Measurements from ENCODE around the gene ZBTB44.

DNA sequence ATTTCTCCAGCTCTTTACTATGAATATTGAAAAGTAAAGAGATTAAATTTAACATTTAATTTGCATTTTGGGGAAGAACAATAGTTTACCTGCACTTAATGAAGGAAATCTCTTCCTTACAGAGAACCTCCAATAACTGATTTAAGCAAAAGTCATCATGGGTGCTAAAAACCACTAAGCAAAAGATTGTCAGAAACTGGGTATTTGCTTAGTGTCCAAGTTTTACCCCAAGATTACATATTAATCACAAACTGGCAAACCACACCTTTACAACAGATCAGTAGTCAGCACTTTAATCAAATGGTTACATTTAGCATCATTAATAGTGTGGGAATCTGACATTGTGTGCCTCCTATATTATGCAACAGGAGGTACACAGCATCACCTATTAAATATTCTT, 2.7 kb downstream of the ZBTB44 start:
- TF ChIP-seq EZH2 (IDR thresholded peaks at IDR 0.05), result no peak
- TF ChIP-seq, protein P1, sequence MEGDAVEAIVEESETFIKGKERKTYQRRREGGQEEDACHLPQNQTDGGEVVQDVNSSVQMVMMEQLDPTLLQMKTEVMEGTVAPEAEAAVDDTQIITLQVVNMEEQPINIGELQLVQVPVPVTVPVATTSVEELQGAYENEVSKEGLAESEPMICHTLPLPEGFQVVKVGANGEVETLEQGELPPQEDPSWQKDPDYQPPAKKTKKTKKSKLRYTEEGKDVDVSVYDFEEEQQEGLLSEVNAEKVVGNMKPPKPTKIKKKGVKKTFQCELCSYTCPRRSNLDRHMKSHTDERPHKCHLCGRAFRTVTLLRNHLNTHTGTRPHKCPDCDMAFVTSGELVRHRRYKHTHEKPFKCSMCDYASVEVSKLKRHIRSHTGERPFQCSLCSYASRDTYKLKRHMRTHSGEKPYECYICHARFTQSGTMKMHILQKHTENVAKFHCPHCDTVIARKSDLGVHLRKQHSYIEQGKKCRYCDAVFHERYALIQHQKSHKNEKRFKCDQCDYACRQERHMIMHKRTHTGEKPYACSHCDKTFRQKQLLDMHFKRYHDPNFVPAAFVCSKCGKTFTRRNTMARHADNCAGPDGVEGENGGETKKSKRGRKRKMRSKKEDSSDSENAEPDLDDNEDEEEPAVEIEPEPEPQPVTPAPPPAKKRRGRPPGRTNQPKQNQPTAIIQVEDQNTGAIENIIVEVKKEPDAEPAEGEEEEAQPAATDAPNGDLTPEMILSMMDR (IDR thresholded peaks at IDR 0.05), result no peak
- no peak for TF ChIP-seq EZH2phosphoT487 (IDR thresholded peaks at IDR 0.05)

All from neural progenitor cell (in vitro differentiated cells).